Ovary (tissue), 3 donors: ENCODE results near the gene LGI4.

ENCODE experiments used
- CTCF ChIP-seq, 3 donors: fragments of 450-650 bp in 2 of 3; fragments of 200-600 bp in 1 of 3; IDR thresholded peaks; one replicate each; pipeline versions ENCODE4 v1.5.1 to v1.8.0; 2016 to 2022; ENCODE audit warnings: antibody characterized with exemption in 3 of 3, mild to moderate bottlenecking in 1 of 3
- EP300 ChIP-seq: sonication (generic); formaldehyde crosslinking; IDR thresholded peaks from one replicate; pipeline ENCODE4 v1.6.1; 2017; ENCODE audit warnings: antibody characterized with exemption
- POLR2A ChIP-seq: fragments of 450-650 bp; IDR thresholded peaks from one replicate; pipeline ENCODE4 v1.6.1; 2017; ENCODE audit warnings: antibody characterized with exemption, mild to moderate bottlenecking, moderate library complexity
- donor health status: DM: no; HTN: no; CAD: no.

- TF ChIP-seq CTCF (IDR thresholded peaks at IDR 0.05) (no peak), POLR2A (no peak), EP300 (no peak)
Observed at GRCh38 chr19:35166100-35167063, 31.5 kb upstream of the LGI4 start.
